HCT116 (cell line): Measurements from ENCODE around the gene MAPK7. TPM values are rescaled to one million over a fixed set of nuclear protein-coding genes. Genes with fewer than 3 reads are reported as not detected.

ENCODE experiments used
- ATAC-seq: fragments of 200-7000 bp; cut with Tn5 transposase; 2 replicates; pipeline ENCODE4 v1.9.1; 2020; ENCODE audit warnings: mild to moderate bottlenecking, moderate library complexity
- BruUV-seq: library from RNA; stranded (reverse); fragments of 400-500 nt; replicated peaks from 2 replicates; lab custom pipeline; 2021; lab: Mats Ljungman, UMichigan
- CTCF ChIA-PET: fragments of 300-600 bp; sonication (Branson Sonifier 250); formaldehyde crosslinking; loops from one replicate; lab custom pipeline; 2021; ENCODE audit warnings: antibody characterized with exemption; lab: Charles Lee
- POLR2A ChIA-PET: fragments of 300-600, 350-600 bp; sonication (Branson Sonifier 250); formaldehyde crosslinking; loops from one replicate; lab custom pipeline; 2021; ENCODE audit warnings: antibody characterized with exemption; lab: Charles Lee
- RAD21 ChIA-PET, 2 experiments: fragments of 300-600 bp; sonication (Branson Sonifier 250); formaldehyde crosslinking; loops; one replicate each; lab custom pipeline; 2023; ENCODE audit warnings: low total read pairs in 2 of 2; ENCODE audit not compliant: uncharacterized antibody in 2 of 2, unreplicated experiment in 2 of 2, low non-redundant PET in 1 of 2; lab: Charles Lee
- DNase-seq: peaks from one replicate; pipeline ENCODE4 v3.0.0-alpha.2; 2010; ENCODE audit warnings: low read depth, low spot score
- H2AFZ ChIP-seq: fragments of 200-600 bp; shearing (Covaris generic), sonication (generic); 2 replicates; pipeline ENCODE4 v1.6.1; 2017; ENCODE audit warnings: low read depth, mixed run types, mixed read lengths, antibody characterized with exemption, low read length; ENCODE audit not compliant: poor library complexity, severe bottlenecking
- H3K27ac ChIP-seq: 2 replicates; pipeline ENCODE4 v1.5.1; 2012; ENCODE audit warnings: low read depth, low read length
- H3K27me3 ChIP-seq: fragments of 200-600 bp; sonication (generic); 2 replicates; pipeline ENCODE4 v1.6.1; 2016; ENCODE audit warnings: mixed run types, low read length, mixed read lengths; ENCODE audit not compliant: insufficient read depth
- H3K36me3 ChIP-seq, 2 experiments: fragments of 200-500 bp in 1 of 2; fragments of 200-600 bp in 1 of 2; sonication (Bioruptor generic) in 1 of 2; sonication (generic) in 1 of 2; 2 replicates each; pipeline versions ENCODE4 v1.5.1 to v1.6.1; 2014 to 2016; ENCODE audit warnings: low read length in 2 of 2, inconsistent platforms in 1 of 2, mixed read lengths in 1 of 2, mixed run types in 1 of 2; ENCODE audit not compliant: insufficient read depth in 2 of 2, control insufficient read depth in 1 of 2
- H3K4me1 ChIP-seq, 2 experiments: fragments of 200-600 bp in 1 of 2; sonication (generic) in 1 of 2; 2 replicates each; pipeline versions ENCODE4 v1.5.1 to v1.6.1; 2012 to 2017; ENCODE audit warnings: low read length in 2 of 2, inconsistent platforms in 1 of 2, mild to moderate bottlenecking in 1 of 2, mixed read lengths in 1 of 2, mixed run types in 1 of 2, moderate library complexity in 1 of 2; ENCODE audit not compliant: insufficient read depth in 2 of 2, control insufficient read depth in 1 of 2
- H3K4me2 ChIP-seq: fragments of 200-600 bp; sonication (generic); 2 replicates; pipeline ENCODE4 v1.6.1; 2017; ENCODE audit warnings: mixed run types, low read length, mixed read lengths
- H3K4me3 ChIP-seq, 2 experiments: fragments of 200-600 bp in 1 of 2; sonication (generic) in 1 of 2; replicated peaks in 1 of 2; 2 replicates each; pipeline ENCODE4 v1.5.1; 2011 to 2016; ENCODE audit warnings: low read length in 2 of 2, control low read depth in 1 of 2, low read depth in 1 of 2, mild to moderate bottlenecking in 1 of 2, mixed read lengths in 1 of 2, mixed run types in 1 of 2
- H3K79me2 ChIP-seq: fragments of 200-600 bp; sonication (generic); 2 replicates; pipeline ENCODE4 v1.6.1; 2017; ENCODE audit warnings: mild to moderate bottlenecking, mixed run types, low read length, moderate library complexity, mixed read lengths; ENCODE audit not compliant: insufficient read depth
- H3K9ac ChIP-seq: fragments of 200-600 bp; sonication (generic); 2 replicates; pipeline ENCODE4 v1.6.1; 2016; ENCODE audit warnings: low read length, mixed read lengths
- H3K9me2 ChIP-seq: fragments of 200-600 bp; sonication (generic), shearing (Covaris generic); 2 replicates; pipeline ENCODE4 v1.6.1; 2017; ENCODE audit warnings: mixed run types, mild to moderate bottlenecking, moderate library complexity; ENCODE audit not compliant: insufficient read depth
- H3K9me3 ChIP-seq, 2 experiments: fragments of 200-500 bp in 1 of 2; fragments of 200-600 bp in 1 of 2; sonication (Bioruptor generic) in 1 of 2; sonication (generic) in 1 of 2; 2 replicates each; pipeline ENCODE4 v1.6.1; 2014 to 2017; ENCODE audit warnings: low read length in 2 of 2, mixed read lengths in 2 of 2, inconsistent platforms in 1 of 2, low read depth in 1 of 2, mild to moderate bottlenecking in 1 of 2, mixed run types in 1 of 2, moderate library complexity in 1 of 2; ENCODE audit not compliant: control insufficient read depth in 1 of 2, insufficient read depth in 1 of 2
- H4K20me1 ChIP-seq: fragments of 200-600 bp; sonication (generic), shearing (Covaris generic); 2 replicates; pipeline ENCODE4 v1.6.1; 2017; ENCODE audit warnings: mixed run types, mild to moderate bottlenecking, moderate library complexity; ENCODE audit not compliant: insufficient read depth
- ATF3 ChIP-seq: IDR thresholded peaks from 2 replicates; pipeline ENCODE4 v1.6.1; 2012
- CEBPB ChIP-seq: IDR thresholded peaks from 2 replicates; pipeline ENCODE4 v1.6.1; 2012; ENCODE audit warnings: low read depth
- CTCF ChIP-seq, 3 experiments: fragments of 200-600 bp in 1 of 3; sonication (generic) in 1 of 3; IDR thresholded peaks in 2 of 3; conservative IDR thresholded peaks in 1 of 3; 2 replicates each; pipeline ENCODE4 v1.5.1; 2012 to 2017; ENCODE audit warnings: low read depth in 2 of 3, low read length in 2 of 3, antibody characterized with exemption in 1 of 3, borderline replicate concordance in 1 of 3, control low read depth in 1 of 3, mild to moderate bottlenecking in 1 of 3, mixed read lengths in 1 of 3, mixed run types in 1 of 3, moderate library complexity in 1 of 3; ENCODE audit not compliant: insufficient read depth in 1 of 3
- EGR1 ChIP-seq: IDR thresholded peaks from 2 replicates; pipeline ENCODE4 v1.6.1; 2012; ENCODE audit warnings: low read depth
- ELF1 ChIP-seq: IDR thresholded peaks from 2 replicates; pipeline ENCODE4 v1.6.1; 2012; ENCODE audit warnings: low read depth, borderline replicate concordance
- EZH2 ChIP-seq: fragments of 200-600 bp; sonication (generic); IDR thresholded peaks from 2 replicates; pipeline ENCODE4 v1.6.1; 2017; ENCODE audit warnings: antibody characterized with exemption, mixed run types
- FOSL1 ChIP-seq: IDR thresholded peaks from 2 replicates; pipeline ENCODE4 v1.6.1; 2012; ENCODE audit warnings: low read depth
- JUND ChIP-seq: IDR thresholded peaks from 2 replicates; pipeline ENCODE4 v1.6.1; 2012
- POLR2A ChIP-seq: IDR thresholded peaks from 2 replicates; pipeline ENCODE4 v1.7.0; 2011; ENCODE audit warnings: borderline replicate concordance; ENCODE audit not compliant: insufficient read depth, insufficient read length; ENCODE audit errors: extremely low read depth
- POLR2AphosphoS5 ChIP-seq: IDR thresholded peaks from 2 replicates; pipeline ENCODE4 v1.6.1; 2011; ENCODE audit warnings: mild to moderate bottlenecking, low read depth, low read length, moderate library complexity
- RAD21 ChIP-seq: IDR thresholded peaks from 2 replicates; pipeline ENCODE4 v1.6.1; 2012; ENCODE audit warnings: low read depth, mild to moderate bottlenecking
- REST ChIP-seq: IDR thresholded peaks from 2 replicates; pipeline ENCODE4 v1.6.1; 2012; ENCODE audit warnings: low read depth
- SIN3A ChIP-seq: IDR thresholded peaks from 2 replicates; pipeline ENCODE4 v1.6.1; 2012; ENCODE audit warnings: low read depth
- SRF ChIP-seq: IDR thresholded peaks from 2 replicates; pipeline ENCODE4 v1.6.1; 2012; ENCODE audit warnings: low read depth
- TCF7L2 ChIP-seq: IDR thresholded peaks from 2 replicates; pipeline ENCODE4 v1.7.0; 2011; ENCODE audit warnings: borderline replicate concordance, inconsistent platforms; ENCODE audit not compliant: insufficient read depth, insufficient read length; ENCODE audit errors: extremely low read depth
- YY1 ChIP-seq: IDR thresholded peaks from 2 replicates; pipeline ENCODE4 v1.6.1; 2011; ENCODE audit warnings: low read length, low read depth, moderate library complexity, mild to moderate bottlenecking; ENCODE audit not compliant: insufficient replicate concordance; ENCODE audit errors: extremely low read depth
- ZBTB33 ChIP-seq: IDR thresholded peaks from 2 replicates; pipeline ENCODE4 v1.6.1; 2011; ENCODE audit warnings: mild to moderate bottlenecking, low read length, moderate library complexity; ENCODE audit not compliant: insufficient replicate concordance; ENCODE audit errors: extremely low read depth
- ZFX ChIP-seq: fragments of 450-650 bp; IDR thresholded peaks from 2 replicates; pipeline ENCODE4 v1.6.1; 2017
- ZNF274 ChIP-seq: fragments of 200-500 bp; sonication (Bioruptor generic); IDR thresholded peaks from 2 replicates; pipeline ENCODE4 v1.6.1; 2014; ENCODE audit warnings: mild to moderate bottlenecking, low read depth, low read length, inconsistent platforms
- intact Hi-C: fragments of 100-400 bp; cut with micrococcal nuclease; formaldehyde crosslinking; loops from 2 replicates; pipeline ENCODE4 v1.10.0; 2022
- total RNA-seq: library from RNA; stranded (reverse); gene quantifications from one replicate; pipeline ENCODE4 v1.2.1, GENCODE V29; 2021; ENCODE audit not compliant: unreplicated experiment

Gene MAPK7
- total RNA-seq, 1 experiment from 2014 or later, result 15.3 TPM

- POLR2A ChIA-PET, result no interaction called here
Measured at GRCh38 chr17:19383681-19384470, 5.6 kb downstream of the MAPK7 start.

More at GRCh38 chr17:19383681-19384470, 5.6 kb downstream of the MAPK7 start:
- Histone ChIP-seq H3K79me2 (no peaks in the 10 kb centered on the region; the same call in 1 of the 2 replicates), H3K9me2 (no peaks in the 10 kb centered on the region), H2AFZ (no peak overlapping the region), H3K27ac (no peak overlapping the region), H3K4me2 (no peak overlapping the region), H3K27me3 (no peaks in the 10 kb centered on the region), H3K36me3 (peaks cover 18 to 26% of the 10 kb centered on the region in 2 experiments; a peak in 3 of 4 replicates), H3K9me3 (no peaks in the 10 kb centered on the region), H3K4me1 (peaks cover 6 to 25% of the 10 kb centered on the region in 2 experiments; a peak in 3 of 4 replicates), H3K9ac (no peak overlapping the region), H4K20me1 (no peaks in the 10 kb centered on the region), H3K4me3 (no peak overlapping the region)
- ChIA-PET CTCF (no interaction called here), RAD21 (no interaction called here)
- no peak for TF ChIP-seq EGR1
- TF ChIP-seq YY1, result no peak
- TF ChIP-seq ZFX, result no peak
- TF ChIP-seq ELF1, result no peak
- TF ChIP-seq REST, result no peak
- no peak for TF ChIP-seq JUND
- TF ChIP-seq EZH2, result no peak
- no peak for TF ChIP-seq CEBPB
- no peak for TF ChIP-seq ATF3
- no peak for TF ChIP-seq TCF7L2
- no peak for TF ChIP-seq ZNF274
- no peak for TF ChIP-seq POLR2AphosphoS5
- no peak for TF ChIP-seq POLR2A
- no peak for TF ChIP-seq CTCF (IDR thresholded peaks at IDR 0.05 in 2 of 3, conservative IDR thresholded peaks at IDR 0.05 in 1 of 3; ENCODE audit: borderline replicate concordance in 1 of 3, insufficient read depth in 1 of 3, low read depth in 2 of 3, low read length in 2 of 3)
- TF ChIP-seq SRF, result no peak
- TF ChIP-seq RAD21, result no peak
- TF ChIP-seq FOSL1, result no peak
- no peak for TF ChIP-seq ZBTB33
- TF ChIP-seq SIN3A, result no peak
- ATAC-seq (no peak), DNase-seq (no peak)
- BruUV-seq, result no TSS peak
- intact Hi-C loops, result no loop called here
